Cardiac muscle cell (in vitro differentiated cells and primary cell): ENCODE results near the gene ERBB4. TPM values are rescaled to one million over a fixed set of nuclear protein-coding genes. Genes with fewer than 3 reads are reported as not detected.

Experiments
- DNase-seq, 2 donors: peaks; one replicate each; pipeline versions ENCODE4 v3.0.0 to v3.0.0-alpha.2; 2010 to 2017; ENCODE audit warnings: low read depth in 1 of 2, low spot score in 1 of 2
- H3K27ac ChIP-seq: fragments of 200-600 bp; sonication (generic); 2 replicates; pipeline ENCODE4 v1.5.1; 2016
- H3K27me3 ChIP-seq: fragments of 200-600 bp; sonication (generic); 2 replicates; pipeline ENCODE4 v1.6.0; 2016; ENCODE audit warnings: control low read depth
- H3K36me3 ChIP-seq: fragments of 200-600 bp; sonication (generic); 2 replicates; pipeline ENCODE4 v1.5.1; 2016; ENCODE audit warnings: control low read depth
- H3K4me1 ChIP-seq: fragments of 200-600 bp; sonication (generic); 2 replicates; pipeline ENCODE4 v1.8.1; 2017; ENCODE audit warnings: low read depth, mild to moderate bottlenecking, mixed run types
- H3K4me3 ChIP-seq: fragments of 200-600 bp; sonication (generic); 2 replicates; pipeline ENCODE4 v1.5.1; 2016; ENCODE audit warnings: mild to moderate bottlenecking
- H3K9me3 ChIP-seq: fragments of 200-600 bp; sonication (generic); 2 replicates; pipeline ENCODE4 v1.5.1; 2017; ENCODE audit warnings: low read depth, mild to moderate bottlenecking, control low read depth
- CTCF ChIP-seq: IDR thresholded peaks from 2 replicates; pipeline ENCODE4 v1.5.1; 2012; ENCODE audit warnings: low read depth, mild to moderate bottlenecking, low read length
- polyA plus RNA-seq: library from polyadenylated mRNA; unstranded; fragments of >200 nt; fragmentation: Nextera tagmentation; extraction: Ambion mirVana; gene quantifications from 2 replicates; pipeline ENCODE4 v1.2.1, GENCODE V29; 2016
- total RNA-seq: library from RNA; depleted of rRNA; stranded (reverse); fragments of >200 nt; gene quantifications from 2 replicates; pipeline ENCODE4 v1.2.3, GENCODE V29; 2016

The ERBB4 gene
- total and polyA plus RNA-seq, 2 experiments from 2014 or later = 38.1 to 42.1 TPM

GRCh38 chr2:212534336-212534735 lies 4.3 kb downstream of the ERBB4 start:
- Histone ChIP-seq H3K27me3 (peaks cover 20% of the 10 kb centered on the region), H3K36me3 (no peaks in the 10 kb centered on the region), H3K4me1 (peaks cover 54% of the 10 kb centered on the region), H3K4me3 (no peak overlapping the region), H3K27ac (no peak overlapping the region), H3K9me3 (no peaks in the 10 kb centered on the region)
- TF ChIP-seq CTCF = no peak
- DNase-seq = no peak

GRCh38 chr2:212532585-212532984 lies 6.0 kb downstream of the ERBB4 start:
- Histone ChIP-seq H3K9me3 (no peaks in the 10 kb centered on the region), H3K27ac (no peak overlapping the region), H3K4me1 (peaks cover 61% of the 10 kb centered on the region), H3K36me3 (no peaks in the 10 kb centered on the region), H3K27me3 (peaks cover 20% of the 10 kb centered on the region), H3K4me3 (no peak overlapping the region)
- TF ChIP-seq CTCF = no peak
- DNase-seq = no peak

GRCh38 chr2:212532087-212532486 lies 6.5 kb downstream of the ERBB4 start:
- no peak for DNase-seq
- Histone ChIP-seq H3K4me1 (peaks cover 61% of the 10 kb centered on the region), H3K4me3 (no peak overlapping the region), H3K36me3 (no peaks in the 10 kb centered on the region), H3K27ac (no peak overlapping the region), H3K9me3 (no peaks in the 10 kb centered on the region), H3K27me3 (peaks cover 20% of the 10 kb centered on the region)
- TF ChIP-seq CTCF = no peak

GRCh38 chr2:212531499-212531898 lies 7.1 kb downstream of the ERBB4 start:
- Histone ChIP-seq H3K9me3 (no peaks in the 10 kb centered on the region), H3K4me3 (no peak overlapping the region), H3K36me3 (no peaks in the 10 kb centered on the region), H3K27me3 (peaks cover 20% of the 10 kb centered on the region), H3K4me1 (peaks cover 66% of the 10 kb centered on the region), H3K27ac (no peak overlapping the region)
- no peak for TF ChIP-seq CTCF
- DNase-seq = no peak

- Histone ChIP-seq H3K4me3 (no peak overlapping the region), H3K27ac (no peak overlapping the region), H3K27me3 (peaks cover 17% of the 10 kb centered on the region), H3K9me3 (no peaks in the 10 kb centered on the region), H3K36me3 (no peaks in the 10 kb centered on the region), H3K4me1 (peaks cover 71% of the 10 kb centered on the region)
- no peak for DNase-seq
- TF ChIP-seq CTCF = no peak
These were observed 7.6 kb downstream of the ERBB4 start for GRCh38 chr2:212530991-212531390.

- Histone ChIP-seq H3K27ac (no peak overlapping the region), H3K4me3 (no peak overlapping the region), H3K4me1 (peaks cover 72% of the 10 kb centered on the region), H3K9me3 (no peaks in the 10 kb centered on the region), H3K36me3 (no peaks in the 10 kb centered on the region), H3K27me3 (peaks cover 11% of the 10 kb centered on the region)
- no peak for TF ChIP-seq CTCF
- no peak for DNase-seq
These were observed 8.2 kb downstream of the ERBB4 start for GRCh38 chr2:212530373-212530772.
